ENCODE measurements around the gene NPVF.

The NPVF gene, protein sequence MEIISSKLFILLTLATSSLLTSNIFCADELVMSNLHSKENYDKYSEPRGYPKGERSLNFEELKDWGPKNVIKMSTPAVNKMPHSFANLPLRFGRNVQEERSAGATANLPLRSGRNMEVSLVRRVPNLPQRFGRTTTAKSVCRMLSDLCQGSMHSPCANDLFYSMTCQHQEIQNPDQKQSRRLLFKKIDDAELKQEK

DNA sequence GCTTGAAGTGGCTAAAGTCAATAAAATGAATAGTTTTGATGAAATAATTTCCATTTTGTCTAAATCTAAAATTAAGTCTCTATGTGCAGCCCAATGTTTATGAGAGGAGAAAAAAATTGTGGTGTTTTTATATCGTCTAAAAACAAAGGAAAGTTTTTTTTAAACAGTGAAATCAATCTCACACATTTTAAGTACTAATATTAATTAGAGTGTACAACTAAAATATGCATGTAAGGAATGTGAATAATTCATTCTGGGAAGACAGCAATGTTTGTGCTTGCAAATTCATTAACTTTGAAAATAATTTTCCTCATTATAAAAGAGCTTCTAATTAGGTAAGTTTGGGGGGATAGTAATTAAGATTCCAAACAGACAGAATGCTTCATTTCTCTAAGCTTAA is at the start of gene NPVF:
Gene NPVF, minus strand, starts transcription at position 101 of the 400 bp plus-strand sequence. Its CDS starts 47 bp downstream, at position 54.
- no peak for DNase-seq (ENCODE audit: low spot score)

DNA sequence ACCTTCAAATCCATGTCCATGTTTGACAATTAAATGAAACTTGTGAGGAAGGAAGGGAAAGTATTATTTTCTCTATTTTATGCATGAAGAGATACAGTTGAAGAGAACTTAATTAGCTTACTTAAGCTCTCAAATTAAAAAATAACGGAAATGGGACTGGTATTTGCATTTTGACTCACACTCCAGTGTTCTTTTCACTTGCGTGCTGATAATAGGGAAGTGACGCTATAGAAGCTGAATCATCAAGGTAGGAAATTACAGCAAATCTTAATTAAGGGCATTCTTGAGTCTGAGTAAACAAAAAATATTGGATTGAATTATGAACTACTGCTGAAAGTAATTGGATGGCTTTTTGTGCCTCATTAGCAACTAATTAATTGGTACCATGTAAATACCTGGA is 44.0 kb upstream of the NPVF start:
- DNase-seq (ENCODE audit: low spot score), result no peak

DNA sequence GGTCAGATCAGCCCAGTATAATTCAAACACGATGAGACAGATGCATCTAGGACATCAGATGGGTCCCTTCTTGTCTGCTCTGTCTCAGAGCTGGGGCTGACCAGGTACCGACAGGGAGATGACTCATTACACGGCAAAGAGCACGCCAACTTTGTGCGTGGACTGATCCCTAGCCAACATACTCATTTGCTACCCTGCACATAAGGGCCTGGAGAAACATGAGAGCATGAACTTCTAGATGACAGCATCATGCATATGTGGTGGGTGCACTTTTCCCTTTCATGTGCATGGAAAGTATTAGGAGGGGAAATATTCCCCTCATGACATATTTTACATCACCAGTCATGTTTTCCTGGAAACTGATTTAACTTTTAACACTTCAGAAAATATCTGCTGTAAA is 35.1 kb upstream of the NPVF start:
- DNase-seq (ENCODE audit: low spot score), result no peak

DNA sequence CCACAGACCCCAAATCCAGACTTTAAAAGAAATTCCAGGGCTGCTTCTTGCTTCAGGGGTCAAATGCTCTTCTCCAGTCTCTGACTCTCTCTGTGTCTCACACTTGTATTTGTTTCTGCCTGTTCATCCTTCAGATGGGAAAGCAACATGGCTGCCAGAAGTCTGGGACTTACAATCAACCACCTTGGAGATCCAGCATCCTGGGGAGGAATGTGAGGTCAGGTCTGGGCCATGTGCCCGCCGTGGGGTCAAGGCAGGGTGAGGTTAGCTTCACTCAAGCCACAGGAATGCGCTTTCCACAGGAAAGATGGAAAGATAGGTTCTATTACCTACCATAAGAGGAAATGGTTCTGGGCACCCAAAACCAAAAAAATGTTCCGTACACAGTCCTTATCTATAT is 34.3 kb upstream of the NPVF start:
- no peak for DNase-seq (ENCODE audit: low spot score)

DNA sequence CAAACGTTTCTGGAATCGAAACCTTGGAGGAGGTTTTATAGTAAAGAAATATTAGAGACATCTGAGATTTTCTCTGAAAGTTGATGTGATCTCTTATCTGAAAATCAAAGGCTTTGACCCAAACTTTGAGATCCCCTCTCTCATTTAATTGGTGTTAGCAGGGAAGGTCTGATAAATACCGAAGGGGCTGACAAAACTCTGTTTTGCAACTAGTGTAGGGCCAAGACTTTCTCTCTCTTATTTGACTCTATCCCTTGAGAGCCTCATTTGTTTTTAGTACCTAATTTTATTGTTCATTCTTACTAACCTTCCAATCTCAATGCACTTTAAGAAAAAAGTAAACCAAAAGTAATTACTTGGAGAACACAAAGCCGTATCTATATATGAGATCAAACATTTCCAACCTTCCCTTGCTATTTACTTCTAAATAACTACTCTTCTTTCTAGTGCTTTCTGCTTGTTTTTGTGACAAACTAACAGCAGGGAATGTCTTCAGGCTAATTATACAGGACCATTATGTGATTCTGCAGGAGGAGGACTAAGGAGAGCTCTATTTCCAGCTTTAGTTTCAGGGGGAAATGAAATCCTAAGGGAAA is 33.4 kb upstream of the NPVF start:
- DNase-seq (ENCODE audit: low spot score), result no peak

DNA sequence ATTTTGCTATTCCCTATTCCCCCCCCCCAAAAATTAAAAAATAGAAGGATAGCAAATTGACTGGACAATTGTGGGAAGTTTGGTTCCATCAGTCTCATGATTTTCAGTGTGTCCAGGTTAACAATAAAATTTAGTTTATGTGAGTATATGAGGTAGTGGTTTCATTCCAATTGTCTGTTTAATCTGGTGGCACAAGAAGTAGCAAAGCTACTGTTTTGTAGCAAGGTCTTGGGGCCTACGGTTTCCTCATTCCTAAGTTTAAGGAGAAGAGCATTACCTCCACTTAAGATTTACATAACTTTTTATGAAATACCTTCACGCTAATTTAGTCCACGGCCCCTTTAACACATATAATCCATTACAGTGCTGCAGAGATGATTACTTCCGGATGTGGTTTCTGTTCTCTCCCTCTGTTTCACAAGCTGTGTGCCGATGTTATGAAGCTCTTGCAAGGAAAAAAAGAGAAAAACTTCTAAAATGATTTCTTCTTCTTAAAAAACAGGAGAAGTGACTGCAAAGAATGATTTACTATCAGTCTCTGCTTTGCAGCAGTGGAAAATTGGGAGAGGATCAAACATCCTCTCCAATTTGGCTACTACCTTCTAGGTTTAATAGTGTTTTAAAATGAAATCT is 32.7 kb upstream of the NPVF start:
- no peak for DNase-seq (ENCODE audit: low spot score)

DNA sequence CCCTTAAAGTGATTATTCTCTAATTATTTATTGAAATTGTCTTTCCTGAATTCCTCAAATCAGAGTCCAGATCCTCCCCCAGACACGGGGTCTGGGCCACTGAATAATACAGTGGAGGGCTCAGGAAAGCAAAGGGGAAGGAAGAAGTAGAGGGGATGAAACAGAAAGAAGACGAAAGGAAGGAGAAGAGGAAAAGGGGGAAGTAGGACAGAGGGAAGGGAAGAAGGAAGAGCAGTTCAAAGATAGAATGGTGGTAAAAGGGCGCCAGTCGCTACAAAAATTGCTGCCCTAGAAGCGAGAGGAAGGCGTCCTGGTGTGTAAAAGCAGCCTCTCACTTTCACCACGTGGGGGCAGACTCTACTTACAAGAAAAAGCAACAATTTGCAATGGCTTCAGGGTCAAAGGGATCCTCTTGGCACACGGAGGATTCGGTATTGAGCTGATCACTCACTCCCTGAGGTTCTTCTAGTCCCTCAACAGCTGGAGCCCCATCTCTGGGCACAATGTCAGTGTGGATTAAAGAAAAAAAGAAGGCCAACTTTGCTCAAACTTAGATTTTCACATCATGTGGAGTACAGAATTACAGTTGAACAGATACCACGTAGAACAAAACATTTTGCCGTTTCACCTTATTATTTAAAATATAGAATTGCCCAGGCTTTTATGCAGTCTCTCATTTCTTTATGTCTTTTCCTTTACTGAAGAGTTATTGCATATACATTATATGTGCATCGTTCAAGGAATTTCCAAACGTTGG is 31.4 kb upstream of the NPVF start:
- peak; percentile 81 for DNase-seq (ENCODE audit: low spot score)

DNA sequence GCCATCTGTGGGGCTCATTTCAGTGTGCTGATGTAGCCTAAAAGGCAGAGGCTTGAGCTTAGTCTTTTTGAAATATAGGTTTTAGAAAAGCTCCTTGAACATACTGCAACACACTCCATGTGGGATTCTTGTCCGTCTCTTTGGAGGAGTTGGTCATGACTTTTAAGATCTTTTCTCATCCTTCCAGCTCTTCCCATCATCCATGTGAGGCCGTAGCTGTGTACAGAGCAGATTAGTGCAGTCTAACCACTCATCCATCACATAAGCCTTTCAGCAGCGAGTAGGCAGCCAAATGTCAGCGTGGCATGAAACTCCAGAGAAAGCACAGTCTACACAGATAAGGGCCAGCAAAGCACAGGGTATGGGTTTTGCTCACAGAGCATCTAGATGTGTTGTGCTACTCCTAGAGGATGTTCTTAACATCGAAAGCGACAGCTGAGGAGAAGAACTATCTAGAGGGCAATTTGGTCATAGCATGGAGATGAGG is 28.1 kb upstream of the NPVF start:
- DNase-seq (ENCODE audit: low spot score), result no peak

DNA sequence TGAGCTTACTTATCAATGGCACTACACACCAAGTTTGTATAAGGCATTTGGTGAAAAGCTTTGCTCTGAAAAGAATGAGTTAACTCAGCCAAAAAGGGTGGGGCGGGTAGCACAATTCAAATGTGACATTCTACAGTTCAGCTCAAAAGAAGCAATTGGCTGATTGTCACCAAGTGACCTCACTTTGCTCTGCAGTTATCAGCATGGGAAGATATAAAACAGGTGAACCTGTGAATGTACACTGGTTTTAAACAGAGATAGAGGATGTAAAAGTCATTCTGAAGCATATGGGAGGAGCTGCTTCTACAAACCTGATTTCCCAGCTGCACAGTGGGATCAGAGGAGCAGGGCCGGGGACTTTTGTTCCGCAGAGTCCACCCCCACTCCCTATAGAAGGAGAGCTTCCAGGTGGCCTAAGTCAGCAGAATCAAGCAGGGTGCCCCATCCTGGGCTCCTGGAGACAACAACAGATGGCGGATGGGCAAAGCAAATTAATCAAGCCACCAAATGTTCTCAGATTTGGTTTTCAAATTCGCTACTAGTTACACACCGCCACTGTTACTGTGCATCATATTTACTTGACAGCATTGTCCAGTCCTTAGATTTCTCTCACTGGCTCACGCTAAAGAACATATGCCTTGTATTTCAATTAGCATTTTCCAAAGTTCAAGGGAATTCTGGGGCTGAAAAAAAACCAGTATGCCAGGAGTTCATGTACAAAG is 27.5 kb upstream of the NPVF start:
- no peak for DNase-seq (ENCODE audit: low spot score)

DNA sequence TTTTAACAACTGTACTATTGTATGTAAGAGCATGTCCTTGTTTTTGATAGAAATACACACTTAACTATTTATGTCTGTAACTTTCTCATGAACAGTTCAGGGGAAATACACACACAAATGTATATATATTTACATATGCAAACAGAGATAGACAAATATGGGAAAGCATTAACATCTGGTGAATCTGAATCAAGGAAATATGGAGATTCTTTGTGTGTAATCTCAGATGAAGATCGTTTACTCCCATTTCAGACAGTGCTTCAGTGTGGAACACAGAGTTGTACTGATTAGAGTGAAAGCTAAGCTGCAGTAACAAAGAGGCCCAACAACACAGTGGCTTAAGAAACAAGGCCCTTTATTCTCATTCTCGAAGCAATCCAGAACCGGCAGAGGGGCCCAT is 26.3 kb upstream of the NPVF start:
- DNase-seq (ENCODE audit: low spot score), result no peak

DNA sequence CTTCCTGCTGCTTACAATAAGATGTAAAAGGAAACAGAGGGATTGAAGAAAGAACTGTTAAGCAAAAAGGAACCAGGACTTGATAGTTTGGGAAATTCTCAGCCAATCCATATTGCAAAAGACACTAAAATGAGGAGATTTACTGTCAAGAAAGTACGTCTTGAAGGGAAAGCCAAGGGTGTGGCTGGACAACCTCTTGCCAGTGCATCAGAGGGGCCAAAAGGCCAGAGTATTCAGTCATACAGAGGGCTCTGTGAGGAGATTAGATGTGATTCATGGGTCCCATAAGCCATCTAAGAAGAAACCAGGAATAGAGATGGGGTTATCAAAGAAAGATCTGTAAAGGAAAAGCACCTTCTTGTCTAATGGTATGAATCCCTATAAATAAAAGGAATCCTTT is 25.4 kb upstream of the NPVF start:
- no peak for DNase-seq (ENCODE audit: low spot score)

DNA sequence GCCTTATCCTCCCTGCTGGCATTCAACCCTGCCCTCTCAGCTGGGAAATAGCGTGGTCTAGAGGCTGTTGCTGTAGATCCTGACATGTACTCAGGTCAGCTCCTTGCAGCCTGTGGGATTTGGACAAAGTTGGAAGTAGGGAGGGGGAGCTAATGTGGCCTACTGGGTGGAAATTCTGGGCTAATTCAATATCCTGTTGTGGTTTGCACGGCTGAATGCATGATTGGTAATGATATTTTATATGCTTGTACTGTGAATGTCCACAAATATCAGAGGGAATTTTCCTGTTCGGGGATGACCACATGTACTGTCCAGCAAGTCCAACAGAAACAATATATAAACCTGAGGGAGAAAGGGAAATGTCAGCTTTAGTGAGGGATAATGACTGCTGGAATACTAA is 22.1 kb upstream of the NPVF start:
- DNase-seq (ENCODE audit: low spot score), result no peak

DNA sequence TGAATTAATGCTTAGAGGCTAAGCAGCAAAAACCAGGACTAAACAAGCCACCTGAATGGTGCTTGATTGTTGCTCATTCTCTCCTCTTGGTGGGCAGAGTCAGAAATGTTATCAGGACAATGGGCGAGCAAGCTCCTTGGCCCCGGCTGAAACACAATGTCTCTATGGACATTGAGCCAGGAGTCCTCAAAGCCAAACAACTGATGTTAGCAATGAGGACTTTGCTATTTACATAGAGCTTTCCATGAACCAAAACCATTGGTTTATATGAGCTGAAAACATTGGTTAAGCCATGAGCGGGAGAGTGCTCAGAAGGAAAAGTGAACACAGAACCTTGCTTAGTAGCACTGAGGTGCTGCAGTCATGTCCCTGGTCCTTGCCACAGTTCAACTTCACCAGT is 21.5 kb upstream of the NPVF start:
- DNase-seq (ENCODE audit: low spot score), result no peak

DNA sequence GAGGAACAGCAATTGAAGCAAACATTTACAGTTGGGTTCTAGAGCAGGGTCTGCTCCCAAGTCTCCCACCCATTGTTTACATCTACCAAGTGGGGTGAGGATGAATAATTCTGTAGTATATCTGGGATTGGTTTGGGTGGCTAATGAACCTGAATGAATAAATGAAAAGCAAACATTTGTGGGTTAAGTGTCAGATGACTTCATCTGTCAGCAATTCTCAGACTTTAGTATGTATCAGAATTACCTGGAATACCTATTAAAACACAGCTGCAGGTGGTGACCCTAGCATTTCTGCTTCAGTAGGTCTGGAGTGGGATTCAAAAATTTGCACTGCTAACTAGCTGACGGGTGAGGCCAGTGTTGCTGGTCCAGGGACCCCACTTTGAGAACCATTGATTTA is 18.0 kb upstream of the NPVF start:
- DNase-seq (ENCODE audit: low spot score), result no peak

DNA sequence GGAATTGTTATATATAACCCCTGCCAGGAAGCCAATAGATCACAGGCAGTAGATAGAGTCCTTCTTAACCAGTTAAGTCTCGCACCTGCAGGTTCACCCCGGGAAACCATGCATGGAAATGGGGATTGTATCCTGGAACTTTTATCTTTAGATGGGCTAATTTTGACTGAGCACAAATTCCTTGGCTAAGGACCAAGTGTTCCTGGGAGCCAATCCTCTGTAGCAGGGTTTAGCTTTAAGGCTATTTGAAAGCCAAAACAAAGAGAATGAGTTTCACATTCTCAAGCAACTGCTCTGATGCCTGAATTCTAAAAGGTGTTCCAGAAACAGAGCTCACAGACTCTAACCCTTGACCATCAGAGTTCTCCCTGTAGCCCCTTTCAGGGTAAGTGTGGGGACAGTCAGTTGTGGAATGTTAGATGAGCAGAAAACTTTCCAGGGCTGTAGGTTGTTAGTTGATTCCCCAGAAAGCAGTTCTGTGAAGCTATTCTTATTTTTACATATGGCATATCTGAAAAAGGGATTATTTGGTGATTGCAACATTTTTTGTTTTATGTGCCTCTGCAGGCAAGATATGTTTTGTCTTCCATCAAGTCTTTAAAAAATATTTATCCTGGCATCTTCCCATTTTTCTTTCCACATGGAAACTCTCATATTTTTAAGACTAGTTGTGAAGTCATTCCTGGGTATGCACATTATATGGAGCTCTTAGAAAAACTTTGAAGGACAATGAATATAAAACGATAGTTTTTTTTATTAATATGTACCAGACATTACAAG is 16.2 kb upstream of the NPVF start:
- DNase-seq (ENCODE audit: low spot score), result peak; percentile 22

DNA sequence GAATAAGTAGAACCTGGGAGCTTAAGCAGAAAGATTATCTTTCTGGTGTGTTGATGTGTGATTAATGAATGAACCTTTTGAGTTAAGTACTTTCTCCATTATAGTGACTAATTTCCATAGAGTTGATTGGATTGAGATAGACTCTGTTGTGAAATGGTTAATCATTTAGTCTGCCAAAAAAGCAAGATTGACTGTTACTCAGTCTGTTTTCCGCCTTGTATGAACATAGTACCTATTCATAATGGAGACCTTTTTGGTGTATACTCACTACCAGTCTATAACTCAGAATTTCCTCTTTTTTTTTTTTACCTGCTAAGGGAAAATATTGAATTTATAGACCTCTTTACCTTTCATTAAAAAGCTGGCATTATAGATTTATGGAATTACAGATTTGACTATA is 14.4 kb upstream of the NPVF start:
- DNase-seq (ENCODE audit: low spot score), result no peak

DNA sequence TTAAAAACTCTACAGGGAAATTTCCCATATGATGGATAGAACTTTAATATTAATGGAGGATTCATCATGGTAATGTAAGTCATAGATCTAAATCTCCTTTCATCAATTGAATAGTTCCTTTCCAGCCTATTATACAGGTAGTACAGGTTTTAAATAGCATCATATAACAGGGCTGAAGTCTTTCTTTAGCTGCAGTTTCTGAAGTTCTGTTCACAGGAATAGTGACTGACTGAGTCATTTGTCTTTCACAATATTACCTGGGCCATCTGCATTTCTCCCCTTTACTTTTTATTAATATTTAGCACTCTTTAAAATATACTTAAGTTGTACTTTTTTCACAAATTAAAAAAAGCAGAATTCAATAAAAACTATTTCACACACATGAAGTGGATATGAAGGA is 12.6 kb upstream of the NPVF start:
- DNase-seq (ENCODE audit: low spot score), result no peak

DNA sequence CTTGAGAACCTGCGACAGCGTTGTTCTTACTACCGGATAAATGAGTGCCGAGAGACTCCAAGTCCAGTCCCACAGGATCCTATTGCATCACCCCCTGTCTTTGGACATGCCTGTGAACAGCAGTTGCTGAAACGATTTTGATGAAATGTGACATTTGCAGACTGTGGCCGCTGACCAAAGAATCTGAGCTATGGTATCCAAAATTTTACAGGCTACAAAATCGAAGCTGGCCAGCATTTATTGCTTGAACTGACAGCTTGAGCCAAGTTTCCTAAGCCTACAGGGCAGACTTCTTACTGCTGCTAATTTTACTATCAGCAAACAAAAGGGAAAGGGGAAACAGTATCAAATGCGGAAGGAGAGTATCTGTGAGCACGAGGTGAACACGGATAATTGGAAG is 12.1 kb upstream of the NPVF start:
- DNase-seq (ENCODE audit: low spot score), result no peak

DNA sequence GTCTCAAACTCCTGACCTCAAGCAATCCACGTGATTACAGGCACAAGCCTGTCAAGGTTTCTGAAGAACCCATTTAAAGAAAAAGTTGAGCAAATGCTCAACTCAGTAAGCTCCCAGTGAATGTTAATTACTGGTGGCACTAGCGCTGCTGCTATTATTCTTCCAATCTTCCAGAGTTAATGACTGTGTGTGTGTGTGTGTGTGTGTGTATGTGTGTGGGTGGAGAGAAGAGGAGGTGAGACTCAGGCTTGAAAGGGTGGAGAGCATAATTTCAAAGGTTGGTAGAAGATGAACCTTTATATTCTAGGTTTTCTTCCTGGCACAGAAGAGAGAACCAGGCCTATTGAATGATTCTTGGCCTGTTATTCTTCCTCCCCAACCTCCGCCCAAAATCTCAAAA is 11.6 kb upstream of the NPVF start:
- no peak for DNase-seq (ENCODE audit: low spot score)

DNA sequence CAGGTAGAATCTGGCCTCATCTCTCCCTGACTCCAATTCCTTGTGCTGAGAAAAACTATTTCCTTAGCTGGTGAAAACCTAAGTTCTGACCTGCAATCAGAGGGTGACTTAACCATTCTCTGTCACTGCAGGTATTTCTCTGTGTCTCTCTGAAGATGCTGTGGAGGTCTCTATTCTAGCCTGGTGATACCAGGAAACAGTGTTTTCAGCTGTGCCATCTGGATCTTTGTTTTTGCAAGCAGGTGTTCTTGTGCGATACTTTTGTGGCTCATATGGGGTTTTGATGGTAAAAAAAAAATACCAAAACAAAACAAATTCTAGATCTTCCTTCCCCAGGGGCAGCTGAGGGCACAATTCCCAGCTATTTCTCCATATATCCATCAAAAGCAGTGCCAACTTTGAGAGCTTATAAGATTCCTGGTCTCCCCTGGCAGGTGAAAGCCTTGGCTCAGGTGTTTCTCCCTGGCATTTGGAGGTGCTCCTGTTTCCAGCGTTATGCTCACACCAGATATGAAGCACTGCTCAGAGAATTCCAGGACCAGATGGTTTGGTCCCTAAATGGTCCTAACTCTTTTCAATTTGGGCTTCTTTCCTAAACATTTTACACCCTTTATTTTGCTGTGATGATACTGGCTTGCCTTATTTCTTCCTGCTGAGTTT is 9.9 kb upstream of the NPVF start:
- no peak for DNase-seq (ENCODE audit: low spot score)

DNA sequence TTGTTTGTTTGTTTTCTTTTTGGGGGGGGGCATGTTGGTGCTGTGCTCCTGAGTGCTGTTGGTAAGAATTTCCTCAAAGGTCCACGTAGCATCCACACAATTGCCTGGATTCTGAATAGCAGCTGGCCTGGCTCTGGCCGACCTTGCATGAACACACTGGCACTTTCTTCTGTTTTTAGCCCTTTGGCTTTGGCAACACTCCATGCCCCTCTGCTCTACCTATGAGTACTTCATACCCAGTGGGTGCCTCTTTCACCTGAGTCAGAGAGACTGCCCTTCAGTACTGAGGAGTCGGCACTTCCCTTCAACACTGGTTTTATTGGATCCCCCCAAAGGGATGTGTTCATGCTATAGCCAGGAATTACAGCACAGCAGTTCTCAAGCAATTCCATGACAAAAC is 7.2 kb upstream of the NPVF start:
- no peak for DNase-seq (ENCODE audit: low spot score)

Measured in iPS-NIHi11 (cell line).